C4-2B (cell line): ENCODE data around the gene OR10K1.

Source experiments
- ZFX ChIP-seq: fragments of 450-650 bp; IDR thresholded peaks from 2 replicates; pipeline ENCODE4 v1.6.1; 2017
- TF ChIP-seq, protein P1 (sequence below): fragments of 450-650 bp; conservative IDR thresholded peaks from 2 replicates; pipeline ENCODE4 v1.5.1; 2017; ENCODE audit warnings: mild to moderate bottlenecking

DNA sequence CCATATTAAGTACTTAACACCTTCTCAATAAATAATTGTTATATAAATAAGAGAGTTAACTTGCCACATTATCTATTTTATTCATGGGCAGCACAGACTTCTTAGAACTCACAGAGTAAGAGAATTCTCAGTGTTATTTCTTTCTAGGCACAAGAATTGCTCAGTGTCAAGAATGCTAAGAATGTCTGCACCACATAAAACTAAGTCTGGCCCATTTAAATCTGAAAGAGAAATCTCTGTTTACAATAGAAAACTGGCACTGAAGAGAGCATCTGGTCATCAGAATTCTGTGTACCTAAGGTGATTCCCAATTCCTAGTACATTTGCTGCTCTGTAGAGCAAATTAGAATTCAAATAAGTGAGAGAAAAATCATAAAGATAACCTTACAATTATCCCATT is 39.4 kb upstream of the OR10K1 start:
- TF ChIP-seq, protein P1, sequence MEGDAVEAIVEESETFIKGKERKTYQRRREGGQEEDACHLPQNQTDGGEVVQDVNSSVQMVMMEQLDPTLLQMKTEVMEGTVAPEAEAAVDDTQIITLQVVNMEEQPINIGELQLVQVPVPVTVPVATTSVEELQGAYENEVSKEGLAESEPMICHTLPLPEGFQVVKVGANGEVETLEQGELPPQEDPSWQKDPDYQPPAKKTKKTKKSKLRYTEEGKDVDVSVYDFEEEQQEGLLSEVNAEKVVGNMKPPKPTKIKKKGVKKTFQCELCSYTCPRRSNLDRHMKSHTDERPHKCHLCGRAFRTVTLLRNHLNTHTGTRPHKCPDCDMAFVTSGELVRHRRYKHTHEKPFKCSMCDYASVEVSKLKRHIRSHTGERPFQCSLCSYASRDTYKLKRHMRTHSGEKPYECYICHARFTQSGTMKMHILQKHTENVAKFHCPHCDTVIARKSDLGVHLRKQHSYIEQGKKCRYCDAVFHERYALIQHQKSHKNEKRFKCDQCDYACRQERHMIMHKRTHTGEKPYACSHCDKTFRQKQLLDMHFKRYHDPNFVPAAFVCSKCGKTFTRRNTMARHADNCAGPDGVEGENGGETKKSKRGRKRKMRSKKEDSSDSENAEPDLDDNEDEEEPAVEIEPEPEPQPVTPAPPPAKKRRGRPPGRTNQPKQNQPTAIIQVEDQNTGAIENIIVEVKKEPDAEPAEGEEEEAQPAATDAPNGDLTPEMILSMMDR: no peak
- TF ChIP-seq ZFX: no peak
